Central memory CD8-positive, alpha-beta T cell (primary cell): Measurements from ENCODE around the gene OGDH.

Experiments used
- ATAC-seq: fragments of 150-1000 bp; cut with Tn5 transposase; replicated peaks from 2 replicates; pipeline ENCODE4 v1.10.0; 2022; ENCODE audit warnings: mild to moderate bottlenecking, moderate FRiP score, moderate number of reproducible peaks; ENCODE audit not compliant: poor library complexity, severe bottlenecking; ENCODE audit errors: extremely low read depth
- DNase-seq, 2 donors: peaks; one replicate each; pipeline ENCODE4 v3.0.0; 2021; ENCODE audit warnings: low spot score in 2 of 2
- H3K27ac Mint-ChIP-seq: one replicate; pipeline ENCODE4 v1.8.0; 2022; ENCODE audit warnings: low read depth, mild to moderate bottlenecking, moderate library complexity, mixed read lengths
- H3K27me3 Mint-ChIP-seq: one replicate; pipeline ENCODE4 v1.8.0; 2022; ENCODE audit warnings: mixed read lengths
- H3K36me3 Mint-ChIP-seq: one replicate; pipeline ENCODE4 v1.8.0; 2022; ENCODE audit warnings: mild to moderate bottlenecking, moderate library complexity, mixed read lengths; ENCODE audit not compliant: insufficient read depth
- H3K4me1 Mint-ChIP-seq: one replicate; pipeline ENCODE4 v1.8.0; 2022; ENCODE audit warnings: mixed read lengths
- H3K4me3 Mint-ChIP-seq: one replicate; pipeline ENCODE4 v1.8.0; 2022; ENCODE audit warnings: mild to moderate bottlenecking, moderate library complexity, mixed read lengths
- H3K9me3 Mint-ChIP-seq: one replicate; pipeline ENCODE4 v1.8.0; 2022; ENCODE audit warnings: mixed read lengths

OGDH gene

GRCh38 chr7:44615793-44616192 lies 9.4 kb downstream of the OGDH start:
- no peak overlapping the region for H3K4me3 Mint-ChIP-seq
- H3K9me3 Mint-ChIP-seq = no peaks in the 10 kb centered on the region
- no peak for DNase-seq
- no peaks in the 10 kb centered on the region for H3K27me3 Mint-ChIP-seq
- peaks cover 7% of the 10 kb centered on the region for H3K36me3 Mint-ChIP-seq
- no peak for ATAC-seq
- H3K4me1 Mint-ChIP-seq = peaks cover 77% of the 10 kb centered on the region
- no peak overlapping the region for H3K27ac Mint-ChIP-seq

DNA sequence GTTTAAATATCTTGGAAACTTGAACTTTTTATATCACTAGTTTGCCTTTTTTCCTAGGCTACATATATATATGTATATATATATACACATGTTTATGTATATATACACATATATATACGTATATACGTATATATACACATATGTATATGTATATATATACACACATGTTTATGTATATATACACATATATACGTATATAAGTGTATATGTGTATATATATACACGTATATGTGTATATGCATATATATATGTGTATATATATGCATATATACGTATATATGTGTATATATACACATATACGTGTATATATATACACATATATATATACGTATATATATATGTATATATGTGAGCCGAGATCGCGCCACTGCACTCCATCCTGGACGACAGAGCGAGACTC lies 10.1 kb downstream of the OGDH start:
- ATAC-seq (no peak), DNase-seq (no peak)
- Mint-ChIP-seq H3K27ac (no peak overlapping the region), H3K27me3 (no peaks in the 10 kb centered on the region), H3K4me1 (peaks cover 84% of the 10 kb centered on the region), H3K36me3 (peaks cover 7% of the 10 kb centered on the region), H3K9me3 (no peaks in the 10 kb centered on the region), H3K4me3 (no peak overlapping the region)

GRCh38 chr7:44617225-44617890 lies 10.9 kb downstream of the OGDH start:
- Mint-ChIP-seq H3K9me3 (no peaks in the 10 kb centered on the region), H3K27ac (peak overlapping the region; percentile 35), H3K27me3 (no peaks in the 10 kb centered on the region), H3K4me3 (no peak overlapping the region), H3K36me3 (peaks cover 7% of the 10 kb centered on the region), H3K4me1 (peaks cover 82% of the 10 kb centered on the region)
- ATAC-seq (no peak), DNase-seq (no peak)

GRCh38 chr7:44618045-44618444 lies 11.6 kb downstream of the OGDH start:
- Mint-ChIP-seq H3K27ac (peak overlapping the region; percentile 35), H3K4me3 (no peak overlapping the region), H3K36me3 (peaks cover 7% of the 10 kb centered on the region), H3K9me3 (no peaks in the 10 kb centered on the region), H3K27me3 (no peaks in the 10 kb centered on the region), H3K4me1 (peaks cover 81% of the 10 kb centered on the region)
- no peak for DNase-seq
- ATAC-seq = no peak

DNA sequence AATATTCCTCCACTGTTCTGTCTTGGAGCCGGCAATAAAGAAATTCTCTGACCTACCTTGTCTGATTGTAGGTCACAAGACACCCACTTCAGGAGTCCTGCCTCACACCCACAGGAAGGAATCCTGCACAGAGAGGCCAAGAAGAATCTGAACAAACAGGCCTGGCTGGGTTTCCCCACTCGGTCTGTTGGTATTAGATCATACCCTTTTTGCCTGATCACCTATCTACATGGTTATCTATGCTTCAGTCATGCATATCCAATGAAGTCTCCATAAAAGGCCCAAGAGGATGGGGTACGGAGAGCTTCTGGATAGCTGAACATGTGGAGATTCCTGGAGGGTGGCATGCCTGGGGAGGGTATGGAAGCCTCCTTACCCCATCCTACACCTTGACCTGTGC lies 12.3 kb downstream of the OGDH start:
- Mint-ChIP-seq H3K27ac (peak overlapping the region; percentile 35), H3K9me3 (no peaks in the 10 kb centered on the region), H3K36me3 (peaks cover 6% of the 10 kb centered on the region), H3K4me3 (no peak overlapping the region), H3K27me3 (no peaks in the 10 kb centered on the region), H3K4me1 (peaks cover 85% of the 10 kb centered on the region)
- ATAC-seq (peak; percentile 38), DNase-seq (no peak)

DNA sequence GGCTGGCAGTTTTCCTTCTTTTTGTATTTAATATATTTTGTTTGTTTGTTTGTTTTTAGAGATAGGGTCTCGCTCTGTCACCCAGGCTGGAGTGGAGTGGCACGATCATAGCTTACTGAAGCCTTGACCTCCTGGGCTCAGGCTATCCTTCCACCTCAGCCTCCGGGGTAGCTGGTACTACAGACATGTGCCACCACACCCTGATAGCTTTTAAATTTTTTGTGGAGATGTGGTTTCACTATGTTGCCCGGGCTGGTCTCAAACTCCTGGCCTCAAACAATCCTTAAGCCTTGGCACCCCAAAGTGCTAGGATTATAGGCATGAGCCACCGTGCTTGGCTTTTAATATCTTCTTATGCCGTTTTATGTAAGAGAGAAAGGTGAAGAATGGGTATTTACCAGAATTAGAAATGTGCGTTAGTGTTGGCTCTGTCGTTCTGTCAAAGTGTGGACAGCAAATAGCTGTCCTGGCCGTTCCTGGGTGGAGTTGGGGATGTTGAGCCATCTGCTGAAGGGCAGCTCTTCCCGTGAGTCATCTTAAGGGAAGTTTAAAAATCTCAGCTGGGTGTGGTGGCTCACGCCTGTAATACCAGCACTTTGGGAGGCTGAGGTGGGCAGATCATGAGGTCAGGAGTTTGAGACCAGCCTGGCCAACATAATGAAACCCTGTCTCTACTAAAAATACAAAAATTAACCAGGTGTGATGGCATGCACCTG lies 14.8 kb downstream of the OGDH start:
- ATAC-seq = no peak
- peak overlapping the region; percentile 27 for H3K4me3 Mint-ChIP-seq
- peaks cover 14% of the 10 kb centered on the region for H3K36me3 Mint-ChIP-seq
- peak overlapping the region; percentile 70 for H3K27ac Mint-ChIP-seq
- no peaks in the 10 kb centered on the region for H3K27me3 Mint-ChIP-seq
- H3K4me1 Mint-ChIP-seq = peaks cover 83% of the 10 kb centered on the region
- DNase-seq = no peak
- H3K9me3 Mint-ChIP-seq = no peaks in the 10 kb centered on the region

DNA sequence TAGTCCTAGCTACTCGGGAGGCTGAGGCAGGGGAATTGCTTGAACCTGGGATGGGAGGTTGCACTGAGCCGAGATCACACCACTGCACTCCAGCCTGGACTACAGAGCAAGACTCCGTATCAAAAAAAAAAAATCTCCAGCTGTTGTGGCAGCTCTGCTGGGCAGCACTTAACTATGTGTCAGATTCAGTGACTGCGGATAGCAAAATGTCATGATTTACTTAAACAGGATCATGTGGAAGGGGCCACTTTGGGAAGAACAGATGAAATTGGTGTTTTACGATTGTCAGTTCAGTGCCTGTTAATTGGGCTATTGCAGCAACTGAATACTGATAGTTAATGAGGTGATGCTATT lies 15.3 kb downstream of the OGDH start:
- Mint-ChIP-seq H3K27me3 (no peaks in the 10 kb centered on the region), H3K27ac (peak overlapping the region; percentile 70), H3K4me1 (peaks cover 88% of the 10 kb centered on the region), H3K9me3 (no peaks in the 10 kb centered on the region), H3K36me3 (peaks cover 19% of the 10 kb centered on the region), H3K4me3 (peak overlapping the region; percentile 27)
- ATAC-seq (no peak), DNase-seq (no peak)

GRCh38 chr7:44622342-44623151 lies 16.1 kb downstream of the OGDH start:
- DNase-seq = no peak
- peak overlapping the region; percentile 62 for H3K4me3 Mint-ChIP-seq
- no peaks in the 10 kb centered on the region for H3K27me3 Mint-ChIP-seq
- H3K36me3 Mint-ChIP-seq = peaks cover 20% of the 10 kb centered on the region
- no peaks in the 10 kb centered on the region for H3K9me3 Mint-ChIP-seq
- peaks cover 81% of the 10 kb centered on the region for H3K4me1 Mint-ChIP-seq
- peak overlapping the region; percentile 87 for H3K27ac Mint-ChIP-seq
- ATAC-seq = peak; percentile 33

GRCh38 chr7:44624318-44624717 lies 17.9 kb downstream of the OGDH start:
- Mint-ChIP-seq H3K36me3 (peaks cover 19% of the 10 kb centered on the region), H3K27ac (peak overlapping the region; percentile 87), H3K4me1 (peaks cover 71% of the 10 kb centered on the region), H3K9me3 (no peaks in the 10 kb centered on the region), H3K27me3 (no peaks in the 10 kb centered on the region), H3K4me3 (peak overlapping the region; percentile 73)
- no peak for ATAC-seq
- DNase-seq = no peak

GRCh38 chr7:44625526-44626471 lies 19.4 kb downstream of the OGDH start:
- peaks cover 25% of the 10 kb centered on the region for H3K36me3 Mint-ChIP-seq
- peaks cover 76% of the 10 kb centered on the region for H3K4me1 Mint-ChIP-seq
- no peak for ATAC-seq
- H3K9me3 Mint-ChIP-seq = no peaks in the 10 kb centered on the region
- DNase-seq = no peak
- peak overlapping the region; percentile 87 for H3K27ac Mint-ChIP-seq
- no peaks in the 10 kb centered on the region for H3K27me3 Mint-ChIP-seq
- H3K4me3 Mint-ChIP-seq = peak overlapping the region; percentile 73

DNA sequence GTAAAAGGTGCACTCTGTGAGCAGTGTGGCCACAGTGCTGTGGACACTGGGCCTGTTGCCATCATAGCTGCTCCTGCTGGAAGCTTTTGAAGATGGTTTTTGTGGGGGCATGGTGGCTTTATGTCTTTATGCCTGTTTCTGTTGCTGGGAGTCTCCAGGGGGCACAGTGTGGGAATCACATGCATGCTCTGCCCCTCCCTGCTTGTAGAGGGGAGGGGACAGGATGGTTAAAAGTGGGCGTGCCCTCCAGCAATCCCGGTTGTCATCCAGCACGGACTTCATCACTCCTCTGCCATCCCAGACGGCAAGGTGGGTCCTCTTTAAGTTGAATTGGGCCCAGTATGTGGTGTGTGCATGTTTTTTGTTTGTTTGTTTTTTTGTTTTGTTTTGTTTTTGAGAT lies 20.2 kb downstream of the OGDH start:
- Mint-ChIP-seq H3K4me3 (peak overlapping the region; percentile 73), H3K27me3 (no peaks in the 10 kb centered on the region), H3K4me1 (peaks cover 76% of the 10 kb centered on the region), H3K27ac (peak overlapping the region; percentile 87), H3K36me3 (peaks cover 29% of the 10 kb centered on the region), H3K9me3 (no peaks in the 10 kb centered on the region)
- DNase-seq (no peak), ATAC-seq (no peak)
